Stimulated activated CD8-positive, alpha-beta memory T cell treated with anti-CD3 and anti-CD28 coated beads, Interleukin-15, amount 100 ng/mL, for 4 hours (primary cell): ENCODE data around the gene TNNI3K.
A peak's percentile ranks its signal among the peaks of the same experiment; 100 is the strongest.
"Not testable (repeated sequence)": the region's sequence is repeated elsewhere in the genome, so short reads cannot be mapped to it uniquely, and the experiment has no call there.

Experiments used
- DNase-seq, 2 donors: peaks; one replicate each; pipeline ENCODE4 v3.0.0-alpha.2; 2020; ENCODE audit warnings: low read depth in 2 of 2

The TNNI3K gene, protein sequence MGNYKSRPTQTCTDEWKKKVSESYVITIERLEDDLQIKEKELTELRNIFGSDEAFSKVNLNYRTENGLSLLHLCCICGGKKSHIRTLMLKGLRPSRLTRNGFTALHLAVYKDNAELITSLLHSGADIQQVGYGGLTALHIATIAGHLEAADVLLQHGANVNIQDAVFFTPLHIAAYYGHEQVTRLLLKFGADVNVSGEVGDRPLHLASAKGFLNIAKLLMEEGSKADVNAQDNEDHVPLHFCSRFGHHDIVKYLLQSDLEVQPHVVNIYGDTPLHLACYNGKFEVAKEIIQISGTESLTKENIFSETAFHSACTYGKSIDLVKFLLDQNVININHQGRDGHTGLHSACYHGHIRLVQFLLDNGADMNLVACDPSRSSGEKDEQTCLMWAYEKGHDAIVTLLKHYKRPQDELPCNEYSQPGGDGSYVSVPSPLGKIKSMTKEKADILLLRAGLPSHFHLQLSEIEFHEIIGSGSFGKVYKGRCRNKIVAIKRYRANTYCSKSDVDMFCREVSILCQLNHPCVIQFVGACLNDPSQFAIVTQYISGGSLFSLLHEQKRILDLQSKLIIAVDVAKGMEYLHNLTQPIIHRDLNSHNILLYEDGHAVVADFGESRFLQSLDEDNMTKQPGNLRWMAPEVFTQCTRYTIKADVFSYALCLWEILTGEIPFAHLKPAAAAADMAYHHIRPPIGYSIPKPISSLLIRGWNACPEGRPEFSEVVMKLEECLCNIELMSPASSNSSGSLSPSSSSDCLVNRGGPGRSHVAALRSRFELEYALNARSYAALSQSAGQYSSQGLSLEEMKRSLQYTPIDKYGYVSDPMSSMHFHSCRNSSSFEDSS

DNA sequence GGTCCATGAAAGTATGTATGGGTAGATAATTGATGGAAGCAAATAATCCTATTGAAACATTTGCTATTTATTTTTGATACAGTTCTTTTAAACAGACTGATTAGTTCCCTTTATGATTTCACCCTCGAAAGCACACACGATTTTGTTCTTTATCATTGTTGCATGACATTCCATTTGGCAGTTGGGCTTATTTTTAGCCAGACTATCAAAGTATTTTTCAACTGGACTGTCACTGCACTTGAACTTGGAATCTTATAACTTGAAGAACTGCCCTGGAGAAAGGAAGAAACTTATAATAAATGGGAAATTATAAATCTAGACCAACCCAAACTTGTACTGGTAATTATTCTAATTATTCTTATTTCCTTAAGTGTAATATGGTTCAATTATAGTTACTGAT, at the start of gene TNNI3K:
TNNI3K (plus strand) TSS at position 235 of the 400 bp plus-strand sequence; CDS start at position 300, 65 bp downstream.
- DNase-seq: no peak

DNA sequence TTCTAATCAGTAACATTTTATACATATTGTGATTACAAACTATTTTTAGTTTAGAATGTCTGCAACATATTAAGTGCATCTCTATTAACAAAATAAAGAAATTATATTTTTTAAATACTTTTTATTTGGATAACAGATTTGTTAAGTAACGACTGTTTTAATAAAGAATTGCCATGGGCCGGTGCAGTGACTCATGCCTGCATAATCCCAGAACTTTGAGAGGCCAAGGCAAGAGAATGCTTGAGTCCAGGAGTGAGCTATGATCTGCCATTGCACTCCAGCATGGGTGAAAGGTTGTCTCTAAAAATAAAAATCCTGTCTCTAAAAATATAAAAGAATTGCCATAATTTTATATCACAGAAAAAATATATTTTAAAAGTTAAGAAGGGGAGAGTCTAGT, 41.3 kb upstream of the TNNI3K start:
- no peak for DNase-seq

GRCh38 chr1:74195339-74195738, 39.8 kb upstream of the TNNI3K start:
- no peak for DNase-seq

DNA sequence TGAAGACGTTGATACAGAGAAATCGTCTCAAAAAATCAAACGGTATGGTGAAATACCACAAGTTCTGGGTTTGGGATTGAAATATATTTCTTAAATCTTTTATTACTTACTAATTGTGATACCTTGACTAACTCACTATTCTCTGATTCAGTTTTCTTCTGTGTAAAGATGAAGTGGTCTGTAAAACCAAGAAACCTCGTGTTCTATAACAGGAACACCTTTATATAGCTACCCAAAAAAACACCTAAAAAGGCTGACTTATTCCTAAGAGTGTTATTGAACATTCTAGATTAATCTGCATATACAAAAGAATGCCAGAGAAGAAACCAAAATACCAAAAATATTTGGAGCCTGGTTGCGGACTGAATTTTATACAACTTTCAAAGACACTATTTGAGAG, 37.9 kb upstream of the TNNI3K start:
- no peak for DNase-seq

- peak; percentile 88 to 91 for DNase-seq
These were observed 37.3 kb upstream of the TNNI3K start, which contains the start of the genes FPGT and LRRIQ3 for GRCh38 chr1:74197657-74198552. TSS of gene FPGT (plus strand) at chr1:74198242. CDS start at chr1:74198279, 37 bp downstream. TSS of gene LRRIQ3 (minus strand) at chr1:74198176. CDS start at chr1:74183684, 14,492 bp downstream.

DNA sequence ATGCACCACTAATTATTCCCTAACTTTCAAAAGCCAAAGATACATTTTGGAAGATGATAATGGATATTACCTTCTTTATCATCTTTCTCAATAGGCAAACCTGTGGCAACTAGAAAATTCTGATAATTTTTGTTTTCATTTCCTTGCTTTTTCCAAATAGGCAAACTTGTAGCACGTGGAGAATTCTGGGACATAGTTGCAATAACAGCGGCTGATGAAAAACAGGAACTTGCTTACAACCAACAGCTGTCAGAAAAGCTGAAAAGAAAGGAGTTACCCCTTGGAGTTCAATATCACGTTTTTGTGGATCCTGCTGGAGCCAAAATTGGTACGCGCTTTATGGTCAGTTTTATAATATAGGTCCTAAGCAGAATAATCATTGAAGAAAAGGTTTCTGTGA, 35.7 kb upstream of the TNNI3K start:
- no peak for DNase-seq

- no peak for DNase-seq
These were observed 29.9 kb upstream of the TNNI3K start for GRCh38 chr1:74205266-74205665.

GRCh38 chr1:74215229-74215628, 20.0 kb upstream of the TNNI3K start:
- DNase-seq: no peak

DNA sequence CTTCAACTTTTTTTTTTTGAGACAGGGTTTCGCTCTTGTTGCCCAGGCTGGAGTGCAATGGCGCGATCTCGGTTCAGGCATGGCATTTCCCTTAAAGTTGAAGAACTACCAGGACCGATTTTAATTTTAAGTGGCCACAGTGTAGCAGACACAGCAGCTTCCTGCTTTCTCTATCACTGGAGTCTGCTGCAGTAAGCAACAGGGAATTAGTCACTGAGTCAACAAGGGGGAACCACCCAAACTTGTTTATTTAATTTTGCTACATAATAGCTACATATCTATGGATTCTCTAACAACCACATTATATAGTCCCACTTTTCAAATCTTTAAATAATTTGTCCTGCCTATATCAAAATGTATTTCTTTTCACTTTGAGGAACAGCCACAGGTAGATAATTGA, 12.5 kb upstream of the TNNI3K start:
- DNase-seq: no peak

DNA sequence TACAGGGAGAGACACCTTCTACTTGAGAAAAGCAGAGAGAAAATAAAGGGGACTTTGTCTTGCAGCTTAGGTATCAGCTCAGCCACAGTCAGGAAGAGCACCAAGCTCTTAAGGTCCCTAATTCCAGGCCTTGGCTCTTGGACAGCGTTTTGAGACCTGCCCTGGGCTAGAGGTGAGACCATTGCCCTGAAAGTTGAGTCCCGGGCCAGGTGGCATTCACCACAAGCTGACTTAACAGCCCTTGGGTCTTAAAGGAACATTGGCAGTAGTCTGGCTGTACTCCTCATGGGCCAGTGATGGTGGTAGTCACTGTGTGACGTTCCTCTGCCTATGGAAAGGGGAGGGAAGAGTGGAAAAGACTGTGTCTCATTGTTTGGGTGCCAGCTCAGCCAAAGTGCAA, 11.7 kb upstream of the TNNI3K start:
- no peak for DNase-seq

DNA sequence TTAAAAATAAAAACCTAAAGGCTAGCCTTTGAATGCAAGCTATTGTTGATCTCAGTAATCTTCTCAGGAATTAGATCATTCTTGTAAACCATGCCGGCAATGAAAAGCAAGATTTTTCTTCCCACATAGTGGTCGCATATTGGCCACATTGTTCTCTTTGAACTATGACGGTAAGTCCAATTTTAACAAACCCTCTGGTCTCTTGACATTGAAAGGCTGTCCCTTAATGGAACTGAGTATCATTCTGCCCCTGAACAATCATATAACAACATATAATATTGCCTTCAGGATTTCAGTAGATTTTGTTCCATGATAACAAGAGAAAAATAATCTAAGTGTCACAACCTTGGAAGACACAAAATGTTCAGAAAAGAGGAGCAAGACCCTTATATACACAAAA, 1.3 kb downstream of the TNNI3K start:
- no peak for DNase-seq

DNA sequence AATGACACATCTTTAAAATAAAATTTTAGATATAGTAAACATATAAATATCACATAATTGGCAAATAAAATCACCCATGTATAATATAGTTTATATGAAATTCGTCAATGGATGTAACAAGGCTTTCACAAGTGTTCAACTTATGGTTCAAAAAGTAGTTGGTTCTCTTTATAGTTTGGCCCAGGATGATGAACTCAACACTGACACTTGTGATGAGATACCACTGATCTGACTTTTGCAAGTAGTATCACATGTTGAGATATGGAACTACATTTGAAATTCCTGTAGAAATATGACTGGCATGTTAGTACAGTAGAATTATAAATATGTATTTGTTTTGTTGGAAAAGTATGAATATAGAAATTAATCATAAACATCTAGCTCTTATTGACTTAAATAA, 1.8 kb downstream of the TNNI3K start:
- DNase-seq: no peak

GRCh38 chr1:74237787-74238186, 2.6 kb downstream of the TNNI3K start:
- DNase-seq: no peak

DNA sequence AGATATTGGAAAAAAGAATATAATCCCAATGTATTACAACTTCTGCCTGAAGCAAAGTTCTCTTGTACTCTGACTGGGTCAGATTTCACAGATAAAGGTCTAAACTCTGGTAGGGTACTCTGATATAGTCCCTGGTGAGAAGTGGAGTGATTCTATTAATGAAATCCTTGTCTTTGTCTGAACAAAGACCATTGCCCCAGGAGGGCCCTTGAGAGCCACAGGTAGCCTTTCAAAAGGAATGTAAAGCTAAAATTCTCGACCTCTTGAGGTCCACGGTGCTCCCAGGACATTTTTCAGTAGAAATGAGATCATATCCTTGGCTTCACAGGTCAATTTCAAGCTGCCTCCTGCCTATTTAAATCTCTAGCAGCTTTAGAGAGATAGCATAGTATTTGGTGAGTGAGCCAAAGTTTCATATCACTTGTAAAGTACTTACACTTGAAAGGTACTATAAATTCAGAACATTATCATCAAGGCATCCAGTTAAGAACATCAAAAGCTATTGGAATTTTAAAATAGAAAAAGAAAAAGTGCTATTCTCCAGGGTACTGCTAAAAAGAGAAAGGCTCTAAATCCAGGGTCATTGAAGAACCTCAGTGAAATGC, 10.1 kb downstream of the TNNI3K start:
- DNase-seq: no peak

DNA sequence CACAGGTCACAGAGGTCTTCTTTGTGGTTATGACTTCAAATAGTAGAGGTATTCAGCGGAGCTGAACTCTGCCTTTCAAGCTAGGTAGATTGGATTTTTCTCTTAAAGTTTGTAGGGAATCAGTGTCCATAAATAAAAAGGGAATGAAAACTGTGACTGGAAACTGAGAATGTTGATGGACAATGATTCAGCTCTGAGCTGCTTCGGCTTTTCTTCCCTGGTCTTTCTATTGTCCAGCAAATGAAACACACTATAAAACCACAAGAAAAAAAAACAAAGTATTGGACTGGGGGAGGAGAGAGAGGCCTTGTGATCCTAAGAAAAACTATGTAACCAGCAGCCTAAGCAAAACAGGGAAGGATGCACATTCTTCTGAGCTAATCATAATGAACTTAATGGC, 11.1 kb downstream of the TNNI3K start:
- DNase-seq: no peak

DNA sequence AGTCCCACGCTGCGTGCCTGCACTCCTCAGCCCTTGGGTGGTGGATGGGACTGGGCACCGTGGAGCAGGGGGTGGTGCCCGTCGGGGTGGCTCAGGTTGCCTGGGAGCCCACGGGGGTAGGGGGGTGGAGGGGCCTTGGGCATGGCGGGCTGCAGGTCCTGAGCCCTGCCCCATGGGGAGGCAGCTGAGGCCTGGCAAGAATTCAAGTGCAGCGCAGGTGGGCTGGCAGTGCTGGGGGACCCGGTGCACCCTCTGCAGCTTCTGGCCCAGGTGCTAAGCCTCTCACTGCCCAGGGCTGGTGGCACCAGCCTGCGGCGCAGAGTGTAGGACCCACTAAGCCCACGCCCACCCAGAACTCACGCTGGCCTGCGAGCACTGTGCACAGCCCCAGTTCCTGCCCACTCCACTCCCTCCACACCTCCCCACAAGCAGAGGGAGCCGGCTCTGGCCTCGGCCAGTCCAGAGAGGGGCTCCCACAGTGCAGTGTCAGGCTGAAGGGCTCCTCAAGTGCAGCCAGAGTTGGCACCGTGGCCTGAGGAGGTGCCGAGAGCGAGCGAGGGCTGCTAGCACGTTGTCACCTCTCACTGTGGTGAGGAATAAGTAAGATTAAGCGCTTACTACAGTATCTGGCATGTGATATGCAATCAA, 12.8 kb downstream of the TNNI3K start:
- DNase-seq: no peak

GRCh38 chr1:74253243-74253824, 18.1 kb downstream of the TNNI3K start:
- DNase-seq: not testable (repeated sequence)

- no peak for DNase-seq
These were observed 30.8 kb downstream of the TNNI3K start for GRCh38 chr1:74266001-74266400.

GRCh38 chr1:74271503-74271902, 36.3 kb downstream of the TNNI3K start:
- no peak for DNase-seq

DNA sequence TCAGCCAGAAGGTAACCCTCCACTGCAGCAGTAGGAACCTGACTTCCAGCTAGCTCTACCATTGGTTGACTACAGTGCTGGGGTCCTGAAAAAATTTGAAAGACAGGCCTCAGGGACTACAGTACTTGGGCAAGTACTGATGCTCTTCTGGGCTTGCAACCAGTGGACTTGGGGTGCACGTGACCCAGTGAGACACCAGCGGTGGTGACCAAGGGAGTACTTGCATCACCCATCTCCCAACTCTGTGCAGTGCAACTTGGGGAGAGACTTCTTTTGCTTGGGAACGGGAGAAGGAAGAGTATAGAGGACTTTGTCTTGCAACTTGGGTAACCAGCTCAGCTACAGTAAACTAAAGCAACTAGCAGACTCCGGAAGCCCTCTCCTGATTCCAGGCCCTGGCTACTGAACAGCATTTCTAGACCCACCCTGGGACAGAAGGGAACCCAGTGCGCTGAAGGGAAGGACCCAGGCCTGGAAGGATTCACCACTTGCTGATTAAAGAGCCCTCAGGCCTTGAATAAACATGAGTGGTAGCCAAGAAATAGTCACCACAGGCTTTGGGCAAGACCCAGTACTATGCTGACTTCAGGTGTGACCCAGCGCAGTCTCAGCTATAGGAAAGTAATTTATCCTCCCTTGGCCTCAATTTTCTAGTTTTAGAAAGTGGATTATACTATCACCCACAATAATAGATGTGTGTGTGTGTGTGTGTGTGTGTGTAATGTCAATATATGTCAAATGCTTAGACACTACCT, 45.6 kb downstream of the TNNI3K start:
- DNase-seq: no peak
